KOPT-K1 (cell line): Measurements from ENCODE around the gene CT83.

Experiments
- H3K27ac ChIP-seq: fragments of 200-600 bp; sonication (generic); 2 replicates; pipeline ENCODE4 v1.5.1; 2016; ENCODE audit warnings: antibody characterized with exemption, mild to moderate bottlenecking, low read depth, low read length; ENCODE audit not compliant: poor library complexity, severe bottlenecking
- H3K36me3 ChIP-seq: fragments of 200-600 bp; sonication (generic); 2 replicates; pipeline ENCODE4 v1.5.1; 2017; ENCODE audit warnings: antibody characterized with exemption, mild to moderate bottlenecking, low read length, moderate library complexity; ENCODE audit not compliant: insufficient read depth
- H3K9me3 ChIP-seq: fragments of 200-600 bp; sonication (generic); 2 replicates; pipeline ENCODE4 v1.5.1; 2017; ENCODE audit warnings: antibody characterized with exemption, low read length, mild to moderate bottlenecking; ENCODE audit not compliant: insufficient read depth, poor library complexity, severe bottlenecking

The CT83 gene

GRCh38 chrX:116462822-116463221 lies at the start of gene CT83:
Gene CT83 (minus strand): TSS chrX:116462976. CDS start chrX:116462856, 120 bp downstream.
- Histone ChIP-seq H3K36me3 (no peaks in the 10 kb centered on the region), H3K9me3 (no peaks in the 10 kb centered on the region), H3K27ac (no peak within 1 kb of the TSS)

DNA sequence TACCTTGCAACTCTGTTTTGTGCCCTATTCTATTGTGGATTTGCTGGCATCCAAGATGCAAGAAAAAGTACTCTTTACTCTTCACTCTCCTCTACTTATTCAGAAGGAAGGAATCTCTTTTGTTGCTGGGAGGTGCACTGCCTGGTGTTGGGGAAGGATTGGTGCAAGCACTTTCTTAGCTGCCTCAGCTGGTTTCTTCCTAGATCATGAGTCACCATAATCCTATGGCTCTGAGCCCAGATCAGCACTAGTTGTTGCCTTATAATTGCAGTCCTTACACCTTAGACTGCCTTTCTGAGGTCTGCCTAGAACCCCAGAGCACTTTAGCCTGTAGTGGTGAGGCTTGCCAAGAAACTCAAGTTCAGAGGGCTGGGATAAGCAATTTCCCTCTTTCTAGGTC lies 37.0 kb upstream of the CT83 start:
- no peaks in the 10 kb centered on the region for H3K36me3 ChIP-seq
- H3K27ac ChIP-seq: no peak overlapping the region
- no peaks in the 10 kb centered on the region for H3K9me3 ChIP-seq

DNA sequence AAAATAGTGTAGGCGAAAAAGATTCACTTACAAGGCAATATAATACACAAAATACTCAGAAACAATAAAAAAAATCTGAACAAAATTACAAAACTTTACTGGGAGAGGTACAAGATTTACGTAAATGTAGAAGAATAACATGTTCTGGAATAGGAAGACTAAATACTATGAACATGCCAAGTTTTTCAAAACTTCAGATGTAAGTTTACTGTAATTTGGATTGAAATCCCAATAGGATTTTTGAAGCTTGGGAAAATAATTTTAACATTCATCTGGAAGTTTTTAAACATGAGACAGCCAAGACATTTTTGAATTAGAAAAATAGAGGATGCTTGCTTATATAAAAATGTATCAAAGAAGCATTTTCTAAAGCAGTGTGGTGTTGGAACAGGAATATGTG lies 30.5 kb upstream of the CT83 start:
- no peaks in the 10 kb centered on the region for H3K36me3 ChIP-seq
- H3K9me3 ChIP-seq: no peaks in the 10 kb centered on the region
- no peak overlapping the region for H3K27ac ChIP-seq

- H3K27ac ChIP-seq: no peak overlapping the region
Measured at GRCh38 chrX:116490104-116490503, 27.3 kb upstream of the CT83 start.

GRCh38 chrX:116480059-116480458 lies 17.3 kb upstream of the CT83 start:
- no peak overlapping the region for H3K27ac ChIP-seq
- H3K9me3 ChIP-seq: no peaks in the 10 kb centered on the region
- no peaks in the 10 kb centered on the region for H3K36me3 ChIP-seq

More at GRCh38 chrX:116490104-116490503, 27.3 kb upstream of the CT83 start:
- Histone ChIP-seq H3K9me3 (no peaks in the 10 kb centered on the region), H3K36me3 (no peaks in the 10 kb centered on the region)

DNA sequence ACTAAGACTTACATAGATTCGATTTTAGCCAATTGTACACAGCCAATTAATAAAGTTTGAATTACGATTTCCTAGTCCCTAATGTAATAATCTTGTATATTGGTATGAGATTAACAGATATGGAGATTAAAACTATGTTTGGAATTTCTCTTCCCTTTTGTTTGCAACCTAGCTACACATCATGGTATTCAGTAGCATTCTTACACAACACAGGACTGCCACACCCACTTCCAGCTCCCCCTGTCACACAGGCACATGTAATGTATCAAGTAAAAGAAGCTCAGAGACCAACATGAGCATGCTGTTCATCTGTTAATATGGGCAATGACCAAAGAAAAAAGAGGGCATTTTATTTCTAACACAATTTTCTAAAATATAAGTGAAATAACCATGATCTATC lies 13.6 kb downstream of the CT83 start:
- no peaks in the 10 kb centered on the region for H3K9me3 ChIP-seq
- no peak overlapping the region for H3K27ac ChIP-seq
- no peaks in the 10 kb centered on the region for H3K36me3 ChIP-seq

- H3K36me3 ChIP-seq: no peaks in the 10 kb centered on the region
- no peaks in the 10 kb centered on the region for H3K9me3 ChIP-seq
- no peak within 1 kb of the TSS for H3K27ac ChIP-seq
Measured at GRCh38 chrX:116436358-116436816, 26.4 kb downstream of the CT83 start, which contains the start of gene SLC6A14. Gene SLC6A14 (plus strand): TSS chrX:116436606. CDS start chrX:116436710, 104 bp downstream.

DNA sequence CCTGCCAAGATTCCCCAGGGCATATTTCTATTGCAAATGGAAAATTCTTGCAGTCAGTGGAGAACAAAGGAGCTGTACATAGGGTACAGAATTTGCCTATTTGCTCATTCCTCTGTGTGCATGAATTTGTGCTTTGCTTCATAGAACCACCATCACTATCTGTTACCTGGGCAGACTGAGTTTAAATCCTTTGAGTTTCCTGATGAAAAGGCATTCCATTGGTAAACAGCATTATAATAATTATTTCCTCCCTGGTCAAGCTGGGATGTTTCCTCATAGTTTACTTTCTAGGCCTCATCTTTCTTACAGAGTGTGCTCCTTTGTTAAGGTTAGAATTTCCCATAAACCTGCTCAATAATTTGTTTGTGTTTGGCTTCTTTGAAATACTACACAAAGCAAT lies 27.2 kb downstream of the CT83 start:
- H3K9me3 ChIP-seq: no peaks in the 10 kb centered on the region
- H3K36me3 ChIP-seq: no peaks in the 10 kb centered on the region
- no peak overlapping the region for H3K27ac ChIP-seq

GRCh38 chrX:116427978-116428377 lies 34.8 kb downstream of the CT83 start:
- Histone ChIP-seq H3K36me3 (no peaks in the 10 kb centered on the region), H3K9me3 (no peaks in the 10 kb centered on the region), H3K27ac (no peak overlapping the region)

GRCh38 chrX:116417968-116418367 lies 44.8 kb downstream of the CT83 start:
- H3K9me3 ChIP-seq: no peaks in the 10 kb centered on the region

DNA sequence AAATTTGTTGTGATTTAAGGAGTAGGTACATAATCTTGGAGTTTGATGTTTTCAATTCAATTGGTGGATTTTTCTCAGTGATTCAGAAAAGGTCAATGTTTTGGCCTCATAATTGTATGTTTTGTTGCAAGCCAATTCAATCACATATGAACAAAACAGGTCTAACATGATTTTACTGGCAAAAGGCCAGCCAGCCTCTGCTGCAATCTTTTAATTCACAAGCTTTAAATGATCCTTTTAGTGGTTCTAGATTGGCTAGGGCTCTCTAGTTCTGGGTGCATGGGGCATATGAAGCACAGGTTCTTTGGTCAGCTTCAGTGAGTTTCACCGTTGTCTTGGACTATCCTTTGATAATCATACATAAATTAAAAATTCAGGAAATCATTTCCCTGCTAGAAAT lies 45.6 kb downstream of the CT83 start:
- Histone ChIP-seq H3K9me3 (no peaks in the 10 kb centered on the region), H3K27ac (no peak overlapping the region), H3K36me3 (no peaks in the 10 kb centered on the region)

More at GRCh38 chrX:116417968-116418367, 44.8 kb downstream of the CT83 start:
- Histone ChIP-seq H3K27ac (no peak overlapping the region), H3K36me3 (no peaks in the 10 kb centered on the region)

GRCh38 chrX:116413273-116413672 lies 49.5 kb downstream of the CT83 start:
- H3K36me3 ChIP-seq: no peaks in the 10 kb centered on the region

More at GRCh38 chrX:116413273-116413672, 49.5 kb downstream of the CT83 start:
- Histone ChIP-seq H3K9me3 (no peaks in the 10 kb centered on the region), H3K27ac (no peak overlapping the region)
